SU-DHL-6 (cell line): ENCODE data around the gene CYP4F22.
"Not testable (repeated sequence)": the region's sequence is repeated elsewhere in the genome, so short reads cannot be mapped to it uniquely, and the experiment has no call there.

Experiments used
- H2AFZ ChIP-seq: fragments of 200-600 bp; sonication (generic); 2 replicates; pipeline ENCODE4 v1.6.1; 2014; ENCODE audit warnings: low read depth, mild to moderate bottlenecking, moderate library complexity, mixed read lengths, antibody characterized with exemption, low read length; ENCODE audit not compliant: severe bottlenecking
- H3F3A ChIP-seq: fragments of 200-600 bp; shearing (Covaris generic); 2 replicates; pipeline ENCODE4 v1.6.0; 2016; ENCODE audit warnings: antibody characterized with exemption, mild to moderate bottlenecking; ENCODE audit not compliant: insufficient read depth
- H3K27ac ChIP-seq: fragments of 200-600 bp; sonication (generic); 2 replicates; pipeline ENCODE4 v1.5.1; 2016; ENCODE audit warnings: low read depth, mild to moderate bottlenecking, low read length, moderate library complexity, mixed read lengths
- H3K27me3 ChIP-seq: fragments of 200-600 bp; sonication (generic), shearing (Covaris generic); 2 replicates; pipeline ENCODE4 v1.6.0; 2014; ENCODE audit warnings: mild to moderate bottlenecking, low read length
- H3K36me3 ChIP-seq: fragments of 200-600 bp; sonication (generic); 2 replicates; pipeline ENCODE4 v1.6.1; 2014; ENCODE audit warnings: mild to moderate bottlenecking, low read length, mixed read lengths
- H3K4me2 ChIP-seq: fragments of 300-600, 200-600 bp; shearing (Covaris generic), sonication (generic); 2 replicates; pipeline ENCODE4 v1.6.0; 2014; ENCODE audit warnings: low read length, low read depth, mild to moderate bottlenecking; ENCODE audit not compliant: poor library complexity, severe bottlenecking
- H3K4me3 ChIP-seq: fragments of 200-600 bp; sonication (generic); 2 replicates; pipeline ENCODE4 v1.5.1; 2014; ENCODE audit warnings: antibody characterized with exemption, low read length, mild to moderate bottlenecking, mixed read lengths; ENCODE audit not compliant: insufficient read depth, poor library complexity, severe bottlenecking
- H3K79me2 ChIP-seq: fragments of 200-600 bp; sonication (generic); 2 replicates; pipeline ENCODE4 v1.6.1; 2014; ENCODE audit warnings: mild to moderate bottlenecking, low read length, moderate library complexity; ENCODE audit not compliant: insufficient read depth
- H3K9ac ChIP-seq: fragments of 200-600 bp; sonication (generic); 2 replicates; pipeline ENCODE4 v1.7.0; 2014; ENCODE audit warnings: mild to moderate bottlenecking, low read length
- H3K9me2 ChIP-seq: fragments of 200-600 bp; sonication (generic); replicated peaks from 2 replicates; pipeline ENCODE4 v1.6.1; 2014; ENCODE audit warnings: low read length; ENCODE audit not compliant: insufficient read depth
- H3K9me3 ChIP-seq: fragments of 200-600 bp; sonication (generic); 2 replicates; pipeline ENCODE4 v1.6.1; 2014; ENCODE audit warnings: low read length, mixed read lengths; ENCODE audit not compliant: insufficient read depth
- H4K20me1 ChIP-seq: fragments of 200-600 bp; sonication (generic); 2 replicates; pipeline ENCODE4 v1.6.1; 2014; ENCODE audit warnings: low read depth, mild to moderate bottlenecking, antibody characterized with exemption, low read length, moderate library complexity, mixed read lengths
- EZH2phosphoT487 ChIP-seq: fragments of 200-600 bp; sonication (generic), shearing (Covaris generic); conservative IDR thresholded peaks from 2 replicates; pipeline ENCODE4 v1.6.1; 2018; ENCODE audit warnings: mild to moderate bottlenecking, antibody characterized with exemption, low read length, moderate library complexity, mixed read lengths
- TF ChIP-seq, protein P1 (sequence below): fragments of 200-600 bp; sonication (generic); IDR thresholded peaks from one replicate; pipeline ENCODE4 v1.5.1; 2017; ENCODE audit warnings: antibody characterized with exemption, mild to moderate bottlenecking, low read length, moderate library complexity; ENCODE audit not compliant: insufficient read depth, poor library complexity, severe bottlenecking

CYP4F22 gene

DNA sequence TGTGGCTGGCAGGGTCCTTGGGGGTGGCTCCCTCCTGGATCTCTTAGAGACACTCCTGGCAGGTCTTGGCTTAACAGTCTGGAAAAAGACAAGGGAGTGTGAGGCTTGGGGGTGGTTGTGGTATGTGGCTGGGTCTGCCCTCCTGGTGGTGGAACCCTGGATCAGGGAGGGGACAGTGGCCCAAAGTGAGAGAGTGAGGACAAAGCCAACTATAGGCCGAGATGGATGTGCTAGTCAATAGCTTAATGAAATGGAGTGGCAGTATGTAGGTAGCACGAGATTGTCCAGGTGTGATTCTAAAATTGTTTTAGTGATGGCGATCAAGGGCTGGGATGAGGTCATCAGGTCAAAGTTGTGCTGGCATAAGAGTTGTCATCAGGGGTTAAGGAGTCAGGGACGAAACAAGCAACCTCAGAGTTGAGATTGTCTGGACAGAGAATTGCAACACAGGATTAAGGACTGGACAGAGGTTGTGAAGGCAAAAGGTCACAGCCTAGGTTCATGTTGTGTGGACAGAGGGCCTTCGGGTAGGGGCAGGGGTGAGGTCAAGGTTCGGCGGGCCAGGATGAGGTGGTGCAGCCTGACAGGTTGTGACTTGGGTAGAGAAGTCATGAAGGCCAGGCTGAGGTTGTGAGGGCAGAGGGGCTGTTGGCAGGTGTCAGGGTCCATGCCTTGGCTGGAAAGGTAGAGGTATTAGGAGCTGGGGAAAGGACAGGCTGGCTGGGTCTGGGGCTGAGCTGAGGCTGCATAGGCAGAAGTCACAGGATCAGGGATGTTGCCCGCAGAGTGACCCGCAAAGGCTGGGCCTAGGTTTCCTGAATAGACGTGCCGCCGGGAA is 39.4 kb upstream of the CYP4F22 start:
- Histone ChIP-seq H3F3A (no peaks in the 10 kb centered on the region), H3K9ac (no peak overlapping the region), H3K9me2 (no peaks in the 10 kb centered on the region), H3K27ac (no peak overlapping the region), H3K4me2 (no peak overlapping the region), H3K36me3 (no peaks in the 10 kb centered on the region), H3K79me2 (no peaks in the 10 kb centered on the region), H2AFZ (no peak overlapping the region), H4K20me1 (no peaks in the 10 kb centered on the region), H3K4me3 (no peak overlapping the region), H3K9me3 (no peaks in the 10 kb centered on the region), H3K27me3 (no peaks in the 10 kb centered on the region)
- TF ChIP-seq, protein P1, sequence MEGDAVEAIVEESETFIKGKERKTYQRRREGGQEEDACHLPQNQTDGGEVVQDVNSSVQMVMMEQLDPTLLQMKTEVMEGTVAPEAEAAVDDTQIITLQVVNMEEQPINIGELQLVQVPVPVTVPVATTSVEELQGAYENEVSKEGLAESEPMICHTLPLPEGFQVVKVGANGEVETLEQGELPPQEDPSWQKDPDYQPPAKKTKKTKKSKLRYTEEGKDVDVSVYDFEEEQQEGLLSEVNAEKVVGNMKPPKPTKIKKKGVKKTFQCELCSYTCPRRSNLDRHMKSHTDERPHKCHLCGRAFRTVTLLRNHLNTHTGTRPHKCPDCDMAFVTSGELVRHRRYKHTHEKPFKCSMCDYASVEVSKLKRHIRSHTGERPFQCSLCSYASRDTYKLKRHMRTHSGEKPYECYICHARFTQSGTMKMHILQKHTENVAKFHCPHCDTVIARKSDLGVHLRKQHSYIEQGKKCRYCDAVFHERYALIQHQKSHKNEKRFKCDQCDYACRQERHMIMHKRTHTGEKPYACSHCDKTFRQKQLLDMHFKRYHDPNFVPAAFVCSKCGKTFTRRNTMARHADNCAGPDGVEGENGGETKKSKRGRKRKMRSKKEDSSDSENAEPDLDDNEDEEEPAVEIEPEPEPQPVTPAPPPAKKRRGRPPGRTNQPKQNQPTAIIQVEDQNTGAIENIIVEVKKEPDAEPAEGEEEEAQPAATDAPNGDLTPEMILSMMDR, result no peak
- TF ChIP-seq EZH2phosphoT487, result no peak

DNA sequence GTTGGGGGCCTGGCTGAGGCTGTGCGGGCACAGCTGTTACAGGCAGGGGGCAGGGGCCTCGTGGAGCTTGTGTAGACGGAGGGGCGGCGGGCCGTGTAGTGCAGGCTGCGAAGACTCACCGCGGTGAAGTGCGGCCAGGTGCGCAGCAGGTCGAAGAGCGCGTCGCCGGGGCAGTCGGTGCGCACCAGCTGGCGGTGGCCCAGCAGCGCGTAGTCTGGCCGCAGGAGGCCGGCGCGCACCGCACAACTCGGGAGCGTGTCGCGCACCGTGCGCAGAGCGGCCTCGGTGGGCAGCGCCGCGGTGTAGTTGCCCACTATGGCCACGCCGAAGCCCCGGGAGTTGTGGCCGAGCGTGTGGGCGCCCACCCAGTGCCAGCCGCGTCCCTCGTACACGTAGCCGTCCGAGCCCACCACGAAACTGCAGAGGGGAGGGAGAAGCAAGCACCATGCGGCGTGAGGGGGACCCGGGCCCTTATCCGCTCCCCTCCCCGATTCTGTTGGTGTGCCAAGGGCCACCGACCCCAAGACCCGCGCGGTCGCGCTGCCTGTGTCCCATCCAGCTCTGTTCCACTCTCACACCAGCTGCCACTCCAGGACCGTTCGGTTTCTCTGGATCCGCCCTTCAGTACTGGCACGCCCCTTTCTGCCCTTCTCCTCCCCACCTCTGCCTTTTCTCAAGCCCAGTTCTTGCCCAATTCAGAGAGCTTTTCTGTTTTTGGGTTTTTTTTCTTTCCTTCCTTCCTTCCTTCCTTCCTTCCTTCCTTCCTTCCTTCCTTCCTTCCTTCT is 38.6 kb upstream of the CYP4F22 start:
- no peaks in the 10 kb centered on the region for H3K27me3 ChIP-seq

DNA sequence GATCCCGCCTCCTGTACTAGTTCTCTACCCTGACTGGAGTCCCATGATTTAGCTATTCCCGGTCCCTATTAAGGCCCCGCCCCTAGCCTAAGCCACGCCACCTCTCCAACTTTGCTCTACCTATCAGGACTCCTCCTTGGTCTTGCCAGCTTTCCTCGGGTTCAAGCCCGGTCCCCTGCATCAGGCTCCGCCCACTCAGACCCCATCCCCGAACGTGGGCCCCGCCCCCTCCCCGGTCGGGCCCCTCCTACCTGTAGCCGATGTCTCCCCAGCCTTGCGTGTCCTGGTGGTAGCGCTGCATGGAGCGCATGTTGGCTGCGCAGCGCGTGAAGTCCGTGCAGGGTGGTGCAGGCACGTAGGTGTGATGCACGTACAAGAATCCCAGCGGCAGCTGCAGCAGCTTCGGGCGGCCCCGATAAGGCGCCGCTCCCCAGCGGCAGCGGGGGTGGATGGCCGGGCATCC is 36.7 kb upstream of the CYP4F22 start:
- no peak for TF ChIP-seq EZH2phosphoT487
- TF ChIP-seq, protein P1, result no peak
- no peaks in the 10 kb centered on the region for H3K9me3 ChIP-seq
- no peaks in the 10 kb centered on the region for H3F3A ChIP-seq
- no peak overlapping the region for H2AFZ ChIP-seq
- H3K4me3 ChIP-seq, result no peak overlapping the region
- no peaks in the 10 kb centered on the region for H3K27me3 ChIP-seq
- H3K79me2 ChIP-seq, result no peaks in the 10 kb centered on the region
- no peak overlapping the region for H3K27ac ChIP-seq
- H3K9me2 ChIP-seq, result no peaks in the 10 kb centered on the region
- no peak overlapping the region for H3K9ac ChIP-seq
- no peak overlapping the region for H3K4me2 ChIP-seq
- no peaks in the 10 kb centered on the region for H3K36me3 ChIP-seq
- H4K20me1 ChIP-seq, result no peaks in the 10 kb centered on the region

More for the DNA sequence above, 38.6 kb upstream of the CYP4F22 start:
- H3F3A ChIP-seq, result no peaks in the 10 kb centered on the region
- no peak overlapping the region for H3K9ac ChIP-seq
- no peak overlapping the region for H3K27ac ChIP-seq
- no peaks in the 10 kb centered on the region for H3K9me3 ChIP-seq
- TF ChIP-seq, protein P1, result no peak
- no peak for TF ChIP-seq EZH2phosphoT487
- H3K4me3 ChIP-seq, result no peak overlapping the region
- no peaks in the 10 kb centered on the region for H4K20me1 ChIP-seq
- H3K9me2 ChIP-seq, result no peaks in the 10 kb centered on the region
- H3K79me2 ChIP-seq, result no peaks in the 10 kb centered on the region
- H3K36me3 ChIP-seq, result no peaks in the 10 kb centered on the region
- H2AFZ ChIP-seq, result no peak overlapping the region
- H3K4me2 ChIP-seq, result no peak overlapping the region

DNA sequence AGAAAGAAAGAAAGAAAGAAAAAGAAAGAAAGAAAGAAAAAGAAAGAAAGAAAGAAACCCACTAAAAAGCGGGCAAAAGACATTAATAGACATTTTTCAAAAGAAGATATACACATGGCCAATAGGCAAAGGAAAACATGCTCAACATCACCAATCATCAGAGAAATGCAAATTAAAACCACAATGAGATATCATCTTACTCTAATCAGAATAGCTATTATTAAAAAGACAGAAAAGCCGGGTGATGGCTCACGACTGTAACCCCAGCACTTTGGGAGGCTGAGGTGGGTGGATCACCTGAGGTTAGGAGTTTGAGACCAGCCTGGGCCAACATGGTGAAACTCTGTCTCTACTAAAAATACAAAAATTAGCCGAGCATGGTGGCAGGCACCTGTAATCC is 34.5 kb upstream of the CYP4F22 start:
- H3K27me3 ChIP-seq, H4K20me1 ChIP-seq, H3K4me2 ChIP-seq, H3K27ac ChIP-seq, H3K4me3 ChIP-seq, H3F3A ChIP-seq, H3K9me3 ChIP-seq, H3K9me2 ChIP-seq, H2AFZ ChIP-seq, H3K9ac ChIP-seq, H3K79me2 ChIP-seq, H3K36me3 ChIP-seq: not testable (repeated sequence)
